HG03571 (cell line): ENCODE results near the gene PNMA6E.

Experiments
- ATAC-seq: cut with Tn5 transposase; IDR thresholded peaks from one replicate; pipeline ENCODE4 v1.9.1; 2021; ENCODE audit not compliant: unreplicated experiment

The PNMA6E gene

DNA sequence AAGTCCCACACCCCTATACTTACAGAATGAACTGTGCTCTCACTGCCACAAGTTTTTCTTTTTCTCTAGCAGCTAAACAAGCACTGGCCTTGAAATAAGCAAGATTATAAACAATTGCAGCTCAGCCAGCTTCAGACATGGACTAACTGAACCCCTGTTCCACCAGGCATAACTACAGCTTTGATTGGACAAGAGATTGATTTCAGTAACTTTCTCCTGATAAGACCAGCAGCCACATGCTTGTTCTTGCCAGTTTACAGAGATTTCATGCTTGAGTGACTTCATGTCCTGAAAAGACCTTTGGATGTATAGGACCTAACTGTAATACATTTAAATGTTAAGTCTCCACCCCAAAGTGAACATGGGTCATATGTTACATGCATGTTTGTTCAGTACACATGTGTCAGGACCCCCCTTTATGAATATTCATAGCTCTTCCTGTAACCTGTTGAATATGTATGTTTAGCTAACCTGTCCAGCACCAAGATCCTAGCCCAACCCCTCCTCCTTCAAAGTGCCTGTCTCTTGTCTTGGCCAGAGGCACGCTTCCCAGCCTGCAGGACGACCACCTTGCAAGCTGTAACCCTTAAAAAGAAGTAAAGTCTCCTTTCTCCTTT is 39.3 kb downstream of the PNMA6E start:
- ATAC-seq = no peak

- no peak for ATAC-seq
Measured at GRCh38 chrX:153357877-153358276, 43.3 kb downstream of the PNMA6E start.

- ATAC-seq = no peak
Measured at GRCh38 chrX:153353416-153353815, 47.7 kb downstream of the PNMA6E start.

DNA sequence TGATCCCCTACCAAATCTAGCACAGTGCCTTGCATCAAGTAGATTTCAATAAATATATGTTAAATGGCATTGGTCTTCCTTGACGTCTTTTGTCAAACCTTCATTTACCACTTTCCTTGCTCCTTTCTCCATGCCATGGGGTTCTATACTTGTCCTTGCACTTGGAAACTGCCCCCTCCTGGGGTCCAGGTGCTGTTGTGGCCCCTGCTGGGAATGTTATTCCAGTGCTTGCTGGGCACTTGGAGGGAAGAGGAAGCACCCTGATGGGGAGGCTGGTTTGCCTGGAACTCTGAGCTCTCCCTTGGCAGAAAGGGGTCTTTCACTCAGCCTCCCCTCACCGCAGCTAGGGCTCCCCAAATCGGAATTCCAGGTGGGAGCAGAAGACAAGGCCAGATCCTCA is 48.3 kb downstream of the PNMA6E start:
- no peak for ATAC-seq

GRCh38 chrX:153351981-153352380 is 49.2 kb downstream of the PNMA6E start:
- no peak for ATAC-seq

DNA sequence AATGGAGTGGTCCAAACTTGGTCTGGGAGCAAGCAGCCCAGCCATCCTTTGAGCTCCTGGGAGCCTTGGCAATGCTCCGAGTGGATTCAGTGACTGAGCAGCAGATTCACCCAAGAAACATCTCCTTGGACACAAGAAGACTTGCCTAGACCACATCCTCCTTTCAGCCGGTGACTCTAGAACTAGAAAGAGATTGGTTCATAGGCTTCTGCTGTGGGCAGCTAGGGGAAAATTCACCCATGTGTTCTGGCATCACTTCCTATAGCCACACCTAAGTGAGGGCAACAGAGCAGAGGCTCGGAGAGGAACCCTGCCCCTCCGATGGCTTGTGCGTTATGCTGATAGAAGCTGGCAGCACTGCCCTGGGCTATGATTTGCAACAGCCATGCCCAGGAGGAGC is 51.2 kb downstream of the PNMA6E start:
- no peak for ATAC-seq

DNA sequence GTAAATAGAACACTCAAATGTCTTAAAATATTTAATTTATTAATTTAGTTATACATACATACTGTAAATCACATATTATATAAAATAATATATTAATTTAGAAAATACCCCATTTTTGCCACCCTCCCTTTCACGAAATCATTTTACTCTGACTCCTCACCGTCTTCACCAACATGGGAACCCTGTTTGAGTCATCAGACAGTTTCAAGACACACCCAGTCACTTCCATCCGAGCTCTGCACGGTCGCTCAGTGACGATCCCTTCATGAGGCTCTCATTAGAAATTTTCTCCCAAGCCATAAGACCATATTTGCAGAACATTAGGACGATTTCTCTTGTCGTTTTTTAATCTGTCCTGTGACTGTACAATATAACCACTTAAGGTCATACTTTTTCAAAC is 52.7 kb downstream of the PNMA6E start:
- no peak for ATAC-seq

- ATAC-seq = no peak
Measured at GRCh38 chrX:153347530-153347929, 53.6 kb downstream of the PNMA6E start.
